ENCODE measurements around the gene SLC4A11.
"Not testable (repeated sequence)": the region's sequence is repeated elsewhere in the genome, so short reads cannot be mapped to it uniquely, and the experiment has no call there.

Gene SLC4A11

DNA sequence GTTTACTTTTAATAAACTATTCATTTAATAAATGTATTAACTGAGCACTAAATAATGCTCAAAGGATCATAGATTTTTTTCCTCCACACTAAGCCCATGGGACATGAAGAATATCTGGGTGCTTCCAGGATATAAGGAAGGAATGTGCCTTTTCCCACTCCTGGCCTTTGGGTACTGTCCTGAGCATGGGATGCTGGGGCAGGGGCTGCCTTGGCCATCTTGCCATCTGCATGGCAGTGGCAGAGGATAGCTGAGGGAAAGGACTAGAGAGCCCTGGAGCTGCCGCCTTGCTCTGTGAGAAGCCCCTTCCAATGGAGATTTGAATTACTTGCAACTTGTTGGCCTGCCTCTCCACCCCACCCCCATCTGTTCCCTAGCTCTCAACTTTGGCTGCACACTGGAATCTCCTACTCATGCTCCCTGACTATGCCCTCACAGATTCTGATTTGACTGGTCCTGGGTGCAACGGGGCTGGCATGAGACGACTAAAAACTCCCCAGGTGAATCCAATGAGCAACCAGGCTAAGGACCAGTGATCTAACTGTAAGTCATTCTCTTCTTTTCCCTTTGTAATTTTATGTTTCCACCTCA, 50.1 kb downstream of the SLC4A11 start:
- TF ChIP-seq CTCF (conservative IDR thresholded peaks at IDR 0.05; ENCODE audit: low read depth, low read length) = no peak
- H3K4me3 ChIP-seq (IDR thresholded peaks at IDR 0.05; ENCODE audit: insufficient read depth, low read depth, low read length) = no peak overlapping the region

DNA sequence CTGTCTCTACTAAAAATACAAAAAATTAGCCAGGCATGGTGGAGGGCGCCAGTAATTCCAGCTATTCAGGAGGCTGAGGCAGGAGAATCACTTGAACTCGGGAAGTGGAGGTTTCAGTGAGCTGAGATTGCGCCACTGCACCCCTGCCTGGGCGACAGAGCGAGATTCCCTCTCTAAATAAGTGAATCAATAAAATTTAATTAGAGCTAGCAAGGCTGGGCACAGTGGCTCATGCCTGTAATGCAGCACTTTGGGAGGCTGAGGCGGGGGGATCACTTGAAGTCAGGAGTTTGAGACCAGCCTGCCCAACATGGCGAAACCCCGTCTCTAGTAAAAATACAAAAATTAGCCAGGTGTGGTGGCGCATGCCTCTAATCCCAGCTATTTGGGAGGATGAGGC, 51.1 kb downstream of the SLC4A11 start:
- H2AFZ ChIP-seq (ENCODE audit: low read depth); H3K36me3 ChIP-seq (ENCODE audit: insufficient read depth); H3K27me3 ChIP-seq (ENCODE audit: insufficient read depth, low read depth); H4K20me1 ChIP-seq (ENCODE audit: insufficient read depth); H3K4me2 ChIP-seq; H3K79me2 ChIP-seq (ENCODE audit: insufficient read depth, low read depth); H3K4me1 ChIP-seq (ENCODE audit: low read depth, poor library complexity, severe bottlenecking); H3K9ac ChIP-seq; H3K27ac ChIP-seq; H3K4me3 ChIP-seq (IDR thresholded peaks at IDR 0.05; ENCODE audit: insufficient read depth, low read depth, low read length): not testable (repeated sequence)

More for the DNA sequence above, 50.1 kb downstream of the SLC4A11 start:
- Histone ChIP-seq H4K20me1 (ENCODE audit: insufficient read depth) (no peaks in the 10 kb centered on the region), H3K4me1 (ENCODE audit: low read depth, poor library complexity, severe bottlenecking) (no peaks in the 10 kb centered on the region), H3K27me3 (ENCODE audit: insufficient read depth, low read depth) (no peaks in the 10 kb centered on the region), H3K27ac (no peak overlapping the region), H2AFZ (ENCODE audit: low read depth) (no peak overlapping the region), H3K9ac (no peak overlapping the region), H3K4me2 (no peak overlapping the region), H3K79me2 (ENCODE audit: insufficient read depth, low read depth) (no peaks in the 10 kb centered on the region), H3K36me3 (ENCODE audit: insufficient read depth) (no peaks in the 10 kb centered on the region)

- H3K9ac ChIP-seq = no peak overlapping the region
- no peaks in the 10 kb centered on the region for H4K20me1 ChIP-seq (ENCODE audit: insufficient read depth)
- no peak overlapping the region for H2AFZ ChIP-seq (ENCODE audit: low read depth)
- no peak overlapping the region for H3K27ac ChIP-seq
- no peak for TF ChIP-seq CTCF (conservative IDR thresholded peaks at IDR 0.05; ENCODE audit: low read depth, low read length)
- H3K27me3 ChIP-seq (ENCODE audit: insufficient read depth, low read depth) = no peaks in the 10 kb centered on the region
- H3K79me2 ChIP-seq (ENCODE audit: insufficient read depth, low read depth) = no peaks in the 10 kb centered on the region
- no peaks in the 10 kb centered on the region for H3K36me3 ChIP-seq (ENCODE audit: insufficient read depth)
- H3K4me1 ChIP-seq (ENCODE audit: low read depth, poor library complexity, severe bottlenecking) = no peaks in the 10 kb centered on the region
- no peak overlapping the region for H3K4me2 ChIP-seq
- H3K4me3 ChIP-seq (IDR thresholded peaks at IDR 0.05; ENCODE audit: insufficient read depth, low read depth, low read length) = no peak overlapping the region
Measured at GRCh38 chr20:3183896-3184612, 54.9 kb downstream of the SLC4A11 start.

DNA sequence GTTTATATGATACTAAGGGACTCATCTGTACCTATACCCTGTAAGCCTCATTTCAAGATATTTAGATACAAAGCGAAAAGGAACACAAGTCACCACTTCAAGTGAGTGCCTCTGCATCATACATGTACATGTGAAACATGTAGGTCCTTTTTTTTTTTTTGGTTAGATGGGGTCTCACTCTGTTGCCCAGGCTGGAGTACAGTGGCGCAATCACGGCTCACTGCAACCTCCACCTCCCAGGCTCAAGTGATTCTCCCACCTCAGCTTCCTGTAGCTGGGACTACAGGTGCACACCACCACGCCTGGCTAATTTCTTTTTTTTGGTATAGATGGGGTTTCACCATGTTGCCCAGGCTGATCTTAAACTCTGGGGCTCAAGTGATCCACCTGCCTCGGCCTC, 56.6 kb downstream of the SLC4A11 start:
- not testable (repeated sequence) for H3K79me2 ChIP-seq (ENCODE audit: insufficient read depth, low read depth); H3K27me3 ChIP-seq (ENCODE audit: insufficient read depth, low read depth); H3K4me2 ChIP-seq; H3K4me3 ChIP-seq (IDR thresholded peaks at IDR 0.05; ENCODE audit: insufficient read depth, low read depth, low read length); H4K20me1 ChIP-seq (ENCODE audit: insufficient read depth); H3K9ac ChIP-seq; H3K27ac ChIP-seq; H3K4me1 ChIP-seq (ENCODE audit: low read depth, poor library complexity, severe bottlenecking); H3K36me3 ChIP-seq (ENCODE audit: insufficient read depth); H2AFZ ChIP-seq (ENCODE audit: low read depth)

GRCh38 chr20:3181270-3181669, 57.7 kb downstream of the SLC4A11 start:
- Histone ChIP-seq H3K9ac (no peak overlapping the region), H3K36me3 (ENCODE audit: insufficient read depth) (no peaks in the 10 kb centered on the region), H2AFZ (ENCODE audit: low read depth) (no peak overlapping the region), H3K79me2 (ENCODE audit: insufficient read depth, low read depth) (no peaks in the 10 kb centered on the region), H3K27ac (no peak overlapping the region), H3K27me3 (ENCODE audit: insufficient read depth, low read depth) (no peaks in the 10 kb centered on the region), H4K20me1 (ENCODE audit: insufficient read depth) (no peaks in the 10 kb centered on the region), H3K4me1 (ENCODE audit: low read depth, poor library complexity, severe bottlenecking) (no peaks in the 10 kb centered on the region), H3K4me2 (no peak overlapping the region), H3K4me3 (IDR thresholded peaks at IDR 0.05; ENCODE audit: insufficient read depth, low read depth, low read length) (no peak overlapping the region)
- no peak for TF ChIP-seq CTCF (conservative IDR thresholded peaks at IDR 0.05; ENCODE audit: low read depth, low read length)
